ENCODE results near the gene CMTM6.
"Not testable (repeated sequence)": the region's sequence is repeated elsewhere in the genome, so short reads cannot be mapped to it uniquely, and the experiment has no call there.

CMTM6 gene

GRCh38 chr3:32488474-32489008 lies 14.1 kb downstream of the CMTM6 start:
- Mint-ChIP-seq H3K9me3 (no peaks in the 10 kb centered on the region), H3K4me1 (peaks cover 14% of the 10 kb centered on the region), H3K4me3 (no peak overlapping the region), H3K36me3 (ENCODE audit: low read depth) (peaks cover 42% of the 10 kb centered on the region), H3K27ac (no peak overlapping the region), H3K27me3 (no peaks in the 10 kb centered on the region)
- DNase-seq (no peak), ATAC-seq (no peak)

GRCh38 chr3:32487781-32488473 lies 14.7 kb downstream of the CMTM6 start:
- Mint-ChIP-seq H3K36me3 (ENCODE audit: low read depth) (peaks cover 45% of the 10 kb centered on the region), H3K27me3 (no peaks in the 10 kb centered on the region), H3K9me3 (no peaks in the 10 kb centered on the region), H3K4me3 (no peak overlapping the region), H3K27ac (no peak overlapping the region), H3K4me1 (peaks cover 14% of the 10 kb centered on the region)
- ATAC-seq (no peak), DNase-seq (no peak)

DNA sequence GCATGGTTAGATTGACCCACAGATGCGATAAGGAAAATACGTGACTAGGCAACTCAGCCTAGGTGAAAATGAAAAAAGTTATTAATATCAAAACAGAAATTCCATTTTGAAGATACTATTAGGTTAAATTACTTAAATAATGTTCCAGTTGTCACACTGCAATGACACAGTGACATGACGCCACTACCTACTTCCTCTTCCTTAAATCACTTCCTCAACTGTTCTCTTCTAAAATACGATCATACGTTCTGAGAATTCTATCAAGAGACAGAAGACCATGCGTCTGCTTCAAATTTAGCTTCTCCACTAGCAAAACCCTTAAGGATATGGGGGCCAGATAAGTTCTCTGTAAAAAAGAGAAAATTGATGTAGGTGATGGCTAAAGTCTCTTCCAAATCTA lies 18.2 kb downstream of the CMTM6 start:
- H3K4me3 Mint-ChIP-seq: no peak overlapping the region
- H3K9me3 Mint-ChIP-seq: no peaks in the 10 kb centered on the region
- no peaks in the 10 kb centered on the region for H3K27me3 Mint-ChIP-seq
- peak overlapping the region; percentile 20 for H3K27ac Mint-ChIP-seq
- DNase-seq (no peak), ATAC-seq (no peak)
- peaks cover 64% of the 10 kb centered on the region for H3K36me3 Mint-ChIP-seq (ENCODE audit: low read depth)
- peaks cover 28% of the 10 kb centered on the region for H3K4me1 Mint-ChIP-seq

- H3K4me1 Mint-ChIP-seq: peaks cover 28% of the 10 kb centered on the region
- no peak overlapping the region for H3K4me3 Mint-ChIP-seq
- ATAC-seq (no peak), DNase-seq (no peak)
- no peaks in the 10 kb centered on the region for H3K9me3 Mint-ChIP-seq
- H3K36me3 Mint-ChIP-seq (ENCODE audit: low read depth): peaks cover 65% of the 10 kb centered on the region
- H3K27ac Mint-ChIP-seq: no peak overlapping the region
- H3K27me3 Mint-ChIP-seq: no peaks in the 10 kb centered on the region
These were observed 18.9 kb downstream of the CMTM6 start for GRCh38 chr3:32483772-32484171.

- Mint-ChIP-seq H3K36me3 (ENCODE audit: low read depth) (peaks cover 62% of the 10 kb centered on the region), H3K27me3 (no peaks in the 10 kb centered on the region), H3K4me3 (no peak overlapping the region), H3K9me3 (no peaks in the 10 kb centered on the region), H3K27ac (no peak overlapping the region), H3K4me1 (peaks cover 34% of the 10 kb centered on the region)
- ATAC-seq (no peak), DNase-seq (no peak)
These were observed 20.0 kb downstream of the CMTM6 start for GRCh38 chr3:32482693-32483092.

GRCh38 chr3:32481791-32482631 lies 20.6 kb downstream of the CMTM6 start:
- Mint-ChIP-seq H3K27me3 (no peaks in the 10 kb centered on the region), H3K27ac (peak overlapping the region; percentile 14), H3K36me3 (ENCODE audit: low read depth) (peaks cover 60% of the 10 kb centered on the region), H3K9me3 (peaks cover 2% of the 10 kb centered on the region), H3K4me1 (peaks cover 38% of the 10 kb centered on the region), H3K4me3 (no peak overlapping the region)
- DNase-seq (no peak), ATAC-seq (peak; percentile 59)

GRCh38 chr3:32480604-32481003 lies 22.0 kb downstream of the CMTM6 start:
- ATAC-seq: no peak
- no peaks in the 10 kb centered on the region for H3K27me3 Mint-ChIP-seq
- H3K4me3 Mint-ChIP-seq: no peak overlapping the region
- H3K4me1 Mint-ChIP-seq: peaks cover 39% of the 10 kb centered on the region
- no peak overlapping the region for H3K27ac Mint-ChIP-seq
- no peak for DNase-seq
- H3K36me3 Mint-ChIP-seq (ENCODE audit: low read depth): peaks cover 57% of the 10 kb centered on the region
- H3K9me3 Mint-ChIP-seq: peaks cover 5% of the 10 kb centered on the region

GRCh38 chr3:32474201-32474600 lies 28.5 kb downstream of the CMTM6 start:
- Mint-ChIP-seq H3K36me3 (ENCODE audit: low read depth) (peaks cover 35% of the 10 kb centered on the region), H3K4me3 (no peak overlapping the region), H3K4me1 (peaks cover 57% of the 10 kb centered on the region), H3K27me3 (no peaks in the 10 kb centered on the region), H3K9me3 (peaks cover 5% of the 10 kb centered on the region), H3K27ac (no peak overlapping the region)
- ATAC-seq (no peak), DNase-seq (no peak)

GRCh38 chr3:32472151-32472550 lies 30.5 kb downstream of the CMTM6 start:
- not testable (repeated sequence) for H3K4me3 Mint-ChIP-seq, H3K9me3 Mint-ChIP-seq, H3K27me3 Mint-ChIP-seq, DNase-seq, ATAC-seq, H3K27ac Mint-ChIP-seq
- Mint-ChIP-seq H3K4me1 (peaks cover 56% of the 10 kb centered on the region), H3K36me3 (ENCODE audit: low read depth) (peaks cover 24% of the 10 kb centered on the region)

GRCh38 chr3:32471246-32471645 lies 31.4 kb downstream of the CMTM6 start:
- peaks cover 18% of the 10 kb centered on the region for H3K36me3 Mint-ChIP-seq (ENCODE audit: low read depth)
- no peak overlapping the region for H3K4me3 Mint-ChIP-seq
- H3K27ac Mint-ChIP-seq: no peak overlapping the region
- no peaks in the 10 kb centered on the region for H3K9me3 Mint-ChIP-seq
- DNase-seq (no peak), ATAC-seq (no peak)
- H3K4me1 Mint-ChIP-seq: peaks cover 53% of the 10 kb centered on the region
- H3K27me3 Mint-ChIP-seq: no peaks in the 10 kb centered on the region

GRCh38 chr3:32470362-32470761 lies 32.3 kb downstream of the CMTM6 start:
- Mint-ChIP-seq H3K36me3 (ENCODE audit: low read depth) (peaks cover 14% of the 10 kb centered on the region), H3K9me3 (no peaks in the 10 kb centered on the region), H3K4me1 (peaks cover 60% of the 10 kb centered on the region), H3K27ac (no peak overlapping the region), H3K27me3 (no peaks in the 10 kb centered on the region), H3K4me3 (no peak overlapping the region)
- DNase-seq (no peak), ATAC-seq (no peak)

DNA sequence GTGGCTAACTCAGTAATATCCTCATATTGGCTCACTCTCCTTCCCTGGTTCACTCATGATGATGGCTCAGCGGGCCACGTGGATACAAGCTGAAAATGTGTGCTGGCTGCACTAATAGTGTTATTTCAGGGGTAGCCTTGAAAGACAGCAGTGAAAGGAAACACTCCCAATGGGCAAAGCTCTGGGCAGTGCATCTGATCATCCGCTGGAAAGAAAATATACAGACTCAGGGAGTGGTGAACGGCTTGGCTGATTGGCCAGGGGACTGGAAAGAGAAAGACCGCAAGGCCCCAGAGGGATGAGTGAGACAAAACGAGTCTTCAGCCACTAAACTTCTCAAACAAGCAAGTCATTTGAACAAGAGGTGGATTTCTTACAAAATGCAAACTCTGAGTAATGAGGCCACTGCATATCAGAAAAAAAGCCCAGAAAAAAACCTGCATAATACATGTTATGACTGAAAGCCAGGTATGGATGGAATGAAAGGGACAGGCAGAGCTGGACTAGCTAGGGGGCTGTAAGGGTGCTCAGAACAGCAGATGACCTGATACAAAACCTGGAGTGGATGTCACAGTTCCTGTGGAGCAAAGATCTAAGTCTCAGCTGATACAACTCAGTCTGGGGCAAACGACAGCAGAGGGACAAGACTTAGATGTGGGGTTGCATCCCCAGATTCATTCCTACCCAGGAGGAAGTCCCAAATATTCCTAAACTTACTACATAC lies 33.3 kb downstream of the CMTM6 start:
- no peak for DNase-seq
- Mint-ChIP-seq H3K9me3 (no peaks in the 10 kb centered on the region), H3K27me3 (no peaks in the 10 kb centered on the region), H3K4me3 (no peak overlapping the region), H3K36me3 (ENCODE audit: low read depth) (peaks cover 9% of the 10 kb centered on the region), H3K27ac (peak overlapping the region; percentile 7), H3K4me1 (peaks cover 58% of the 10 kb centered on the region)
- no peak for ATAC-seq

DNA sequence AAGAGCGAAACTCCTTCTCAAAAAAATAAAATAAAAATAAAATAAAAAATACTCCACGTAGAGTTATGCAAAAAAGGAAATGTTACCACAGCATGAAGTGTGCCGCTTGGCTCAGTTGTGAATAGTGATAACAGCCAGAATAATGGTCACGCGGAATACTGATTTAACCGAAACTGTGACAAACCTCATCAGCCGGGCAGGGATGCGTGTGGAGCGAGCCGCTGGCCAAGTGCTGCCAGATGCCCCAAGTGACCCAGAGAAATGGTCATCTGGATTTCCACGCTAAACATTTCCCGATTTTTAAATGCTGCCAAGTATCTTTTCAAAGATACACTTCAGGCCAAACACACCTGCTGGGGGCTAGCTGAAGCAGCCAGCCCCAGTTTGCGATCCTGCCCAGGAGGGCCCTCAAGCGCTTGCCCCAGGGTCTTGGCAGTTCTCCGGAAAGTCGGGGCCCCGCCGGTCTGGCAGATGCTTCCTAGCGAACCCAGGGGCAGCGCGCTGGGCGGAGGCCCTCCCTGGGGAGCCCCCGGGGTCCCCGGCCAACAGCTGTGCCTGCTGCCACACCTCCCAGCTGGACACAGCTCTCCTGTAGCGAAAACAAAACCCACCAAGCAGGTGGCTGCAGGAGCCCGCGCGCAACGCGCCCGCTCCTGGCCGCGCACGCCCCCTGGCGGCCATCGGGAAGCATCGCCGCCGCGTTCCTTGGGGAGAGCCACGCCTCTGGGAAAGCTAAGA lies 35.1 kb downstream of the CMTM6 start:
- H3K4me1 Mint-ChIP-seq: peaks cover 43% of the 10 kb centered on the region
- ATAC-seq (peak; percentile 80), DNase-seq (peak; percentile 84)
- no peak overlapping the region for H3K4me3 Mint-ChIP-seq
- peaks cover 2% of the 10 kb centered on the region for H3K36me3 Mint-ChIP-seq (ENCODE audit: low read depth)
- H3K27ac Mint-ChIP-seq: no peak overlapping the region
- no peaks in the 10 kb centered on the region for H3K27me3 Mint-ChIP-seq
- H3K9me3 Mint-ChIP-seq: no peaks in the 10 kb centered on the region

GRCh38 chr3:32466808-32467207 lies 35.8 kb downstream of the CMTM6 start:
- not testable (repeated sequence) for H3K27ac Mint-ChIP-seq; H3K4me3 Mint-ChIP-seq; H3K9me3 Mint-ChIP-seq; DNase-seq; ATAC-seq; H3K36me3 Mint-ChIP-seq (ENCODE audit: low read depth); H3K27me3 Mint-ChIP-seq
- H3K4me1 Mint-ChIP-seq: peaks cover 40% of the 10 kb centered on the region
